HL-60 (cell line): Measurements from ENCODE around the gene HES6.

Experiments used
- CTCF ChIP-seq: IDR thresholded peaks from one replicate; pipeline ENCODE4 v1.5.1; 2011; ENCODE audit warnings: low read length, control low read depth, inconsistent platforms; ENCODE audit not compliant: insufficient read depth
- GABPA ChIP-seq: IDR thresholded peaks from 2 replicates; pipeline ENCODE4 v1.6.1; 2012; ENCODE audit warnings: low read depth
- POLR2AphosphoS5 ChIP-seq: IDR thresholded peaks from 2 replicates; pipeline ENCODE4 v1.6.1; 2012; ENCODE audit warnings: low read depth
- REST ChIP-seq: IDR thresholded peaks from 2 replicates; pipeline ENCODE4 v1.6.1; 2012; ENCODE audit warnings: low read depth; ENCODE audit not compliant: insufficient replicate concordance
- SPI1 ChIP-seq: IDR thresholded peaks from 2 replicates; pipeline ENCODE4 v1.6.1; 2012; ENCODE audit warnings: low read depth, mild to moderate bottlenecking, borderline replicate concordance

GRCh38 chr2:238270606-238271005 is 30.8 kb upstream of the HES6 start:
- TF ChIP-seq CTCF (no peak), GABPA (no peak), POLR2AphosphoS5 (no peak), SPI1 (no peak), REST (no peak)
